ENCODE measurements around the gene SEMA3D.

GRCh38 chr7:85094046-85094725 is 92.7 kb downstream of the SEMA3D start:
- no peak for TF ChIP-seq CTCF (IDR thresholded peaks at IDR 0.05)
- no peak for TF ChIP-seq POLR2A (IDR thresholded peaks at IDR 0.05)
